Naive thymus-derived CD4-positive, alpha-beta T cell (primary cell): Measurements from ENCODE around the gene ADAM33. TPM values are rescaled to one million over a fixed set of nuclear protein-coding genes. Genes with fewer than 3 reads are reported as not detected.

Source experiments
- ATAC-seq: fragments of 150-1000 bp; cut with Tn5 transposase; 2 replicates; pipeline ENCODE4 v1.10.0; 2021; ENCODE audit warnings: mild to moderate bottlenecking, moderate library complexity
- CTCF ChIA-PET: fragments of 350-600 bp; sonication (Branson Sonifier 250); formaldehyde crosslinking; loops from one replicate; lab custom pipeline; 2021; ENCODE audit warnings: antibody characterized with exemption; lab: Charles Lee
- POLR2A ChIA-PET: fragments of 350-600 bp; sonication (Branson Sonifier 250); formaldehyde crosslinking; loops from one replicate; lab custom pipeline; 2021; ENCODE audit warnings: antibody characterized with exemption, inconsistent platforms; lab: Charles Lee
- DNase-seq, 9 donors: peaks; one replicate each; pipeline versions ENCODE4 v3.0.0 to v3.0.0-alpha.2; 2020 to 2022; ENCODE audit warnings: mixed read lengths in 1 of 9
- H3K27ac ChIP-seq: one replicate; pipeline ENCODE4 v1.7.0; 2013; ENCODE audit warnings: mild to moderate bottlenecking, low read depth, low read length, moderate library complexity
- H3K27me3 ChIP-seq, 2 donors: one replicate each; pipeline ENCODE4 v1.7.0; 2013; ENCODE audit warnings: low read length in 2 of 2, mild to moderate bottlenecking in 2 of 2, moderate library complexity in 2 of 2; ENCODE audit not compliant: control insufficient read depth in 2 of 2, insufficient read depth in 2 of 2
- H3K36me3 ChIP-seq, 3 experiments: 1 replicate in 2 of 3; 2 replicates in 1 of 3; pipeline ENCODE4 v1.7.0; 2013; ENCODE audit warnings: low read length in 3 of 3, mild to moderate bottlenecking in 3 of 3, moderate library complexity in 1 of 3; ENCODE audit not compliant: insufficient read depth in 3 of 3, control insufficient read depth in 2 of 3
- H3K4me1 ChIP-seq, 2 donors: one replicate each; pipeline ENCODE4 v1.7.0; 2013; ENCODE audit warnings: low read length in 2 of 2, mild to moderate bottlenecking in 2 of 2, moderate library complexity in 1 of 2; ENCODE audit not compliant: control insufficient read depth in 2 of 2, insufficient read depth in 2 of 2
- H3K4me3 ChIP-seq: 2 replicates; pipeline ENCODE4 v1.7.0; 2013; ENCODE audit warnings: mild to moderate bottlenecking, low read length
- H3K9me3 ChIP-seq, 3 experiments: 1 replicate in 2 of 3; 2 replicates in 1 of 3; pipeline ENCODE4 v1.7.0; 2013; ENCODE audit warnings: low read length in 3 of 3; ENCODE audit not compliant: control insufficient read depth in 2 of 3
- H3K27ac Mint-ChIP-seq, 9 donors: one replicate each; pipeline ENCODE4 v1.8.0; 2020 to 2022; ENCODE audit warnings: mixed read lengths in 9 of 9, mild to moderate bottlenecking in 8 of 9, moderate library complexity in 5 of 9, inconsistent platforms in 2 of 9
- H3K27me3 Mint-ChIP-seq, 5 donors: one replicate each; pipeline ENCODE4 v1.8.0; 2021 to 2022; ENCODE audit warnings: mixed read lengths in 5 of 5, mild to moderate bottlenecking in 1 of 5
- H3K36me3 Mint-ChIP-seq, 5 donors: one replicate each; pipeline ENCODE4 v1.8.0; 2020 to 2022; ENCODE audit warnings: mixed read lengths in 5 of 5, mild to moderate bottlenecking in 3 of 5, inconsistent platforms in 1 of 5
- H3K4me1 Mint-ChIP-seq, 7 donors: one replicate each; pipeline ENCODE4 v1.8.0; 2020 to 2022; ENCODE audit warnings: mixed read lengths in 7 of 7, mild to moderate bottlenecking in 3 of 7, inconsistent platforms in 1 of 7
- H3K4me3 Mint-ChIP-seq, 10 donors: one replicate each; pipeline ENCODE4 v1.8.0; 2020 to 2022; ENCODE audit warnings: mild to moderate bottlenecking in 10 of 10, mixed read lengths in 10 of 10, moderate library complexity in 6 of 10, inconsistent platforms in 2 of 10
- H3K9me3 Mint-ChIP-seq, 11 donors: one replicate each; pipeline ENCODE4 v1.8.0; 2020 to 2022; ENCODE audit warnings: mixed read lengths in 11 of 11, mild to moderate bottlenecking in 4 of 11, inconsistent platforms in 1 of 11, moderate library complexity in 1 of 11
- intact Hi-C, 2 donors: fragments of 100-400 bp; cut with micrococcal nuclease; formaldehyde crosslinking; loops; one replicate each; pipeline ENCODE4 v1.15.1; 2023
- polyA plus RNA-seq, 2 donors: library from polyadenylated mRNA; unstranded; fragments of 300-500 nt; fragmentation: Illumina TruSeq; gene quantifications; one replicate each; pipeline ENCODE4 v1.2.3, GENCODE V29; 2021
- total RNA-seq, 6 experiments: library from RNA in 5 of 6; stranded (reverse) in 5 of 6; gene quantifications; 1 replicate in 5 of 6; 2 replicates in 1 of 6; pipeline ENCODE4 v1.2.3 and lab custom pipeline; 2021 to 2026

Gene ADAM33
- total and polyA plus RNA-seq, 7 experiments from 2014 or later = 0.20 TPM; not detected in 6

GRCh38 chr20:3702611-3703391 lies 21.0 kb upstream of the ADAM33 start:
- DNase-seq = no peak
- CTCF ChIA-PET = no interaction called here
- intact Hi-C loops = no loop called here

GRCh38 chr20:3701061-3701998 lies 19.5 kb upstream of the ADAM33 start:
- Histone ChIP-seq H3K36me3 (no peaks in the 10 kb centered on the region), H3K9me3 (no peaks in the 10 kb centered on the region), H3K4me3 (no peak overlapping the region), H3K27me3 (no peaks in the 10 kb centered on the region), H3K4me1 (no peaks in the 10 kb centered on the region), H3K27ac (no peak overlapping the region)
- no peaks in the 10 kb centered on the region for H3K36me3 Mint-ChIP-seq
- H3K27ac Mint-ChIP-seq = no peak overlapping the region
- no peaks in the 10 kb centered on the region for H3K4me1 Mint-ChIP-seq
- POLR2A ChIA-PET = no interaction called here
- no peak overlapping the region for H3K4me3 Mint-ChIP-seq
- CTCF ChIA-PET = interaction anchor here (0.9 kb wide), 1 partner anchor 10 kb away, joined by 3 read pairs; no protein-coding TSS in a partner anchor
- intact Hi-C loops = no loop called here
- DNase-seq (no peak), ATAC-seq (no peak)
- no peaks in the 10 kb centered on the region for H3K27me3 Mint-ChIP-seq
- H3K9me3 Mint-ChIP-seq = no peaks in the 10 kb centered on the region

More at GRCh38 chr20:3702611-3703391, 21.0 kb upstream of the ADAM33 start:
- no peaks in the 10 kb centered on the region for H3K4me1 ChIP-seq
- H3K36me3 ChIP-seq = no peaks in the 10 kb centered on the region
- no peaks in the 10 kb centered on the region for H3K9me3 ChIP-seq
- Mint-ChIP-seq H3K4me1 (no peaks in the 10 kb centered on the region), H3K27ac (no peak overlapping the region), H3K36me3 (no peaks in the 10 kb centered on the region), H3K27me3 (peaks cover 0 to 4% (median 0%) of the 10 kb centered on the region in 5 donors), H3K9me3 (no peaks in the 10 kb centered on the region), H3K4me3 (no peak overlapping the region)
- no peak overlapping the region for H3K4me3 ChIP-seq
- no peak for ATAC-seq
- no peaks in the 10 kb centered on the region for H3K27me3 ChIP-seq
- no peak overlapping the region for H3K27ac ChIP-seq
- POLR2A ChIA-PET = no interaction called here

GRCh38 chr20:3699037-3699436 lies 17.2 kb upstream of the ADAM33 start:
- H3K27ac ChIP-seq = no peak overlapping the region
- Mint-ChIP-seq H3K4me1 (no peaks in the 10 kb centered on the region), H3K27me3 (no peaks in the 10 kb centered on the region), H3K9me3 (no peaks in the 10 kb centered on the region), H3K36me3 (no peaks in the 10 kb centered on the region), H3K4me3 (no peak overlapping the region), H3K27ac (no peak overlapping the region)
- H3K4me1 ChIP-seq = no peaks in the 10 kb centered on the region
- intact Hi-C loops = no loop called here
- DNase-seq = no peak
- H3K36me3 ChIP-seq = no peaks in the 10 kb centered on the region
- POLR2A ChIA-PET = no interaction called here
- ATAC-seq = no peak
- no peak overlapping the region for H3K4me3 ChIP-seq
- CTCF ChIA-PET = interaction anchor here (0.6 kb wide), 1 partner anchor 12 kb away, joined by 3 read pairs; no protein-coding TSS in a partner anchor
- H3K9me3 ChIP-seq = no peaks in the 10 kb centered on the region
- H3K27me3 ChIP-seq = no peaks in the 10 kb centered on the region

GRCh38 chr20:3698591-3699001 lies 16.8 kb upstream of the ADAM33 start:
- no peak overlapping the region for H3K27ac ChIP-seq
- H3K4me3 ChIP-seq = no peak overlapping the region
- H3K9me3 Mint-ChIP-seq = no peaks in the 10 kb centered on the region
- intact Hi-C loops = no loop called here
- no peak for ATAC-seq
- DNase-seq = no peak
- H3K27ac Mint-ChIP-seq = peak overlapping the region in 1 of 9 donors; percentile 26
- POLR2A ChIA-PET = no interaction called here
- no peaks in the 10 kb centered on the region for H3K27me3 ChIP-seq
- no peaks in the 10 kb centered on the region for H3K4me1 Mint-ChIP-seq
- H3K27me3 Mint-ChIP-seq = no peaks in the 10 kb centered on the region
- no peak overlapping the region for H3K4me3 Mint-ChIP-seq
- no peaks in the 10 kb centered on the region for H3K4me1 ChIP-seq
- CTCF ChIA-PET = interaction anchor here (0.6 kb wide), 1 partner anchor 12 kb away, joined by 3 read pairs; no protein-coding TSS in a partner anchor
- no peaks in the 10 kb centered on the region for H3K36me3 Mint-ChIP-seq
- no peaks in the 10 kb centered on the region for H3K36me3 ChIP-seq
- no peaks in the 10 kb centered on the region for H3K9me3 ChIP-seq

- ChIA-PET CTCF (interaction anchor here (0.9 kb wide), 1 partner anchor 19 kb away, joined by 3 read pairs; no protein-coding TSS in a partner anchor), POLR2A (no interaction called here)
- Histone ChIP-seq H3K4me1 (no peaks in the 10 kb centered on the region), H3K36me3 (no peaks in the 10 kb centered on the region), H3K9me3 (no peaks in the 10 kb centered on the region), H3K27ac (no peak overlapping the region), H3K4me3 (no peak overlapping the region), H3K27me3 (no peaks in the 10 kb centered on the region)
- intact Hi-C loops = no loop called here
- H3K36me3 Mint-ChIP-seq = no peaks in the 10 kb centered on the region
- H3K27ac Mint-ChIP-seq = no peak overlapping the region
- H3K9me3 Mint-ChIP-seq = no peaks in the 10 kb centered on the region
- no peaks in the 10 kb centered on the region for H3K4me1 Mint-ChIP-seq
- DNase-seq (no peak), ATAC-seq (no peak)
- no peaks in the 10 kb centered on the region for H3K27me3 Mint-ChIP-seq
- no peak overlapping the region for H3K4me3 Mint-ChIP-seq
These were observed 15.9 kb upstream of the ADAM33 start for GRCh38 chr20:3697588-3698305.
